Islet of Langerhans (tissue), 1 donor: ENCODE data around the gene PREX1.
"Not testable (repeated sequence)": the region's sequence is repeated elsewhere in the genome, so short reads cannot be mapped to it uniquely, and the experiment has no call there.

Source experiments
- FAIRE-seq: peaks from one replicate; lab custom pipeline; 2011; peaks lifted over from hg19 to GRCh38; lab: Jason Lieb, UNC

Gene PREX1

GRCh38 chr20:48827855-48828733, at the start of gene PREX1:
TSS of gene PREX1 (minus strand) at chr20:48827999. CDS start at chr20:48827860, 139 bp downstream.
- no peak for FAIRE-seq

GRCh38 chr20:48877304-48877703, 49.5 kb upstream of the PREX1 start:
- no peak for FAIRE-seq

GRCh38 chr20:48875914-48876240, 48.1 kb upstream of the PREX1 start:
- no peak for FAIRE-seq

GRCh38 chr20:48875233-48875913, 47.6 kb upstream of the PREX1 start:
- FAIRE-seq = no peak

- FAIRE-seq = not testable (repeated sequence)
Measured at GRCh38 chr20:48869442-48869841, 41.6 kb upstream of the PREX1 start.

GRCh38 chr20:48866936-48867335, 39.1 kb upstream of the PREX1 start:
- FAIRE-seq = no peak

GRCh38 chr20:48864738-48865318, 37.0 kb upstream of the PREX1 start:
- FAIRE-seq = no peak

GRCh38 chr20:48864254-48864653, 36.5 kb upstream of the PREX1 start:
- FAIRE-seq = no peak

GRCh38 chr20:48862279-48862678, 34.5 kb upstream of the PREX1 start:
- FAIRE-seq = no peak

- no peak for FAIRE-seq
Measured at GRCh38 chr20:48861444-48861843, 33.6 kb upstream of the PREX1 start.

- FAIRE-seq = no peak
Measured at GRCh38 chr20:48858075-48858790, 30.4 kb upstream of the PREX1 start.

GRCh38 chr20:48856130-48856529, 28.3 kb upstream of the PREX1 start:
- FAIRE-seq = no peak

GRCh38 chr20:48855046-48855445, 27.2 kb upstream of the PREX1 start:
- FAIRE-seq = no peak

- FAIRE-seq = no peak
Measured at GRCh38 chr20:48852609-48853008, 24.8 kb upstream of the PREX1 start.

GRCh38 chr20:48851579-48851978, 23.8 kb upstream of the PREX1 start:
- no peak for FAIRE-seq

- FAIRE-seq = no peak
Measured at GRCh38 chr20:48850977-48851299, 23.1 kb upstream of the PREX1 start.

- no peak for FAIRE-seq
Measured at GRCh38 chr20:48850257-48850976, 22.6 kb upstream of the PREX1 start.

- FAIRE-seq = no peak
Measured at GRCh38 chr20:48849779-48850178, 22.0 kb upstream of the PREX1 start.

- FAIRE-seq = no peak
Measured at GRCh38 chr20:48849299-48849698, 21.5 kb upstream of the PREX1 start.

GRCh38 chr20:48847498-48848205, 19.9 kb upstream of the PREX1 start:
- no peak for FAIRE-seq
